ENCODE results near the gene BMP10. TPM values are rescaled to one million over a fixed set of nuclear protein-coding genes. Genes with fewer than 3 reads are reported as not detected.

BMP10 gene
- total and polyA plus RNA-seq, 2 donors (not counting 1 experiment from before 2014, with no cell fraction given), result not detected

DNA sequence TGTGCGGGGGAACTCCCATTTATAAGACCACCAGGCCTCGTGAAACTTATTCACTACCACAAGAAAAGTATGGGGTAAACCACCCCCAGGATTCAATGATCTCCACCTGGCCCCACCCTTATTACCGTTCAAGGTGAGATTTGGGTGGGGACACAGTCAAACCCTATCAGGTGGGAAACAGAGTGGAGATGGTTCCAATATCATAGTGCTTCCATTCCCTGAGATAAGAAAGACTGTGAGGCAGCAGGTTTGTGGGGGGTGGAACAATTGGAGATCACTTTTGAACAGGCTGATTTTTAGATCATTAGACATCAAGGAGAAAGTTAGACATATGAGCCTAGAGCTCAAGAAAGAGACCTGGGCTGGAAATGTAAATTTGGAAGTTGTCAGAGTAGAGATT lies 42.2 kb upstream of the BMP10 start:
- no peak overlapping the region for H3K9ac ChIP-seq (ENCODE audit: insufficient read depth, low read length)
- H2AFZ ChIP-seq (ENCODE audit: low read length), result no peak overlapping the region
- no peak overlapping the region for H3K4me3 ChIP-seq (replicated peaks in 1 of 4; ENCODE audit: control extremely low read depth in 1 of 4, insufficient read depth in 1 of 4, low read depth in 3 of 4, low read length in 4 of 4)
- H3K27ac ChIP-seq (ENCODE audit: insufficient read depth, low read length), result no peak overlapping the region
- no peaks in the 10 kb centered on the region for H3K9me3 ChIP-seq (ENCODE audit: control insufficient read depth, insufficient read depth, low read depth, low read length)
- peaks cover 5% of the 10 kb centered on the region for H3K4me1 ChIP-seq (ENCODE audit: control insufficient read depth, extremely low read depth, insufficient read depth, low read length)
- no peaks in the 10 kb centered on the region for H3K79me2 ChIP-seq (ENCODE audit: control insufficient read depth, insufficient read depth, low read length)
- H3K36me3 ChIP-seq (ENCODE audit: control insufficient read depth, insufficient read depth, low read length), result no peaks in the 10 kb centered on the region
- H4K20me1 ChIP-seq (ENCODE audit: control insufficient read depth, extremely low read depth, insufficient read depth, low read length), result no peaks in the 10 kb centered on the region
- TF ChIP-seq, protein P1, sequence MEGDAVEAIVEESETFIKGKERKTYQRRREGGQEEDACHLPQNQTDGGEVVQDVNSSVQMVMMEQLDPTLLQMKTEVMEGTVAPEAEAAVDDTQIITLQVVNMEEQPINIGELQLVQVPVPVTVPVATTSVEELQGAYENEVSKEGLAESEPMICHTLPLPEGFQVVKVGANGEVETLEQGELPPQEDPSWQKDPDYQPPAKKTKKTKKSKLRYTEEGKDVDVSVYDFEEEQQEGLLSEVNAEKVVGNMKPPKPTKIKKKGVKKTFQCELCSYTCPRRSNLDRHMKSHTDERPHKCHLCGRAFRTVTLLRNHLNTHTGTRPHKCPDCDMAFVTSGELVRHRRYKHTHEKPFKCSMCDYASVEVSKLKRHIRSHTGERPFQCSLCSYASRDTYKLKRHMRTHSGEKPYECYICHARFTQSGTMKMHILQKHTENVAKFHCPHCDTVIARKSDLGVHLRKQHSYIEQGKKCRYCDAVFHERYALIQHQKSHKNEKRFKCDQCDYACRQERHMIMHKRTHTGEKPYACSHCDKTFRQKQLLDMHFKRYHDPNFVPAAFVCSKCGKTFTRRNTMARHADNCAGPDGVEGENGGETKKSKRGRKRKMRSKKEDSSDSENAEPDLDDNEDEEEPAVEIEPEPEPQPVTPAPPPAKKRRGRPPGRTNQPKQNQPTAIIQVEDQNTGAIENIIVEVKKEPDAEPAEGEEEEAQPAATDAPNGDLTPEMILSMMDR (conservative IDR thresholded peaks at IDR 0.05 in 1 of 2, IDR thresholded peaks at IDR 0.05 in 1 of 2; ENCODE audit: low read depth in 1 of 2, low read length in 2 of 2), result no peak
- TF ChIP-seq EZH2 (IDR thresholded peaks at IDR 0.05; ENCODE audit: low read length, missing control alignments), result no peak
- DNase-seq (ENCODE audit: low read depth in 2 of 2), result no peak
- no peak overlapping the region for H3K4me2 ChIP-seq (ENCODE audit: extremely low read depth, insufficient read depth, low read length)
- H3K27me3 ChIP-seq (ENCODE audit: control insufficient read depth, insufficient read depth, low read length), result no peaks in the 10 kb centered on the region

- H3K9me3 ChIP-seq (ENCODE audit: control insufficient read depth, insufficient read depth, low read depth, low read length), result no peaks in the 10 kb centered on the region
- peaks cover 7% of the 10 kb centered on the region for H3K4me1 ChIP-seq (ENCODE audit: control insufficient read depth, extremely low read depth, insufficient read depth, low read length)
- TF ChIP-seq EZH2 (IDR thresholded peaks at IDR 0.05; ENCODE audit: low read length, missing control alignments), result no peak
- TF ChIP-seq, protein P1 (conservative IDR thresholded peaks at IDR 0.05 in 1 of 2, IDR thresholded peaks at IDR 0.05 in 1 of 2; ENCODE audit: low read depth in 1 of 2, low read length in 2 of 2), result no peak
- H3K4me3 ChIP-seq (replicated peaks in 1 of 4; ENCODE audit: control extremely low read depth in 1 of 4, insufficient read depth in 1 of 4, low read depth in 3 of 4, low read length in 4 of 4), result no peak overlapping the region
- H3K9ac ChIP-seq (ENCODE audit: insufficient read depth, low read length), result no peak overlapping the region
- H3K36me3 ChIP-seq (ENCODE audit: control insufficient read depth, insufficient read depth, low read length), result no peaks in the 10 kb centered on the region
- H3K27ac ChIP-seq (ENCODE audit: insufficient read depth, low read length), result no peak overlapping the region
- H4K20me1 ChIP-seq (ENCODE audit: control insufficient read depth, extremely low read depth, insufficient read depth, low read length), result no peaks in the 10 kb centered on the region
- no peak overlapping the region for H2AFZ ChIP-seq (ENCODE audit: low read length)
- no peaks in the 10 kb centered on the region for H3K79me2 ChIP-seq (ENCODE audit: control insufficient read depth, insufficient read depth, low read length)
- H3K27me3 ChIP-seq (ENCODE audit: control insufficient read depth, insufficient read depth, low read length), result no peaks in the 10 kb centered on the region
- no peak overlapping the region for H3K4me2 ChIP-seq (ENCODE audit: extremely low read depth, insufficient read depth, low read length)
- no peak for DNase-seq (ENCODE audit: low read depth in 2 of 2)
Observed at GRCh38 chr2:68912732-68913131, 41.5 kb upstream of the BMP10 start.

DNA sequence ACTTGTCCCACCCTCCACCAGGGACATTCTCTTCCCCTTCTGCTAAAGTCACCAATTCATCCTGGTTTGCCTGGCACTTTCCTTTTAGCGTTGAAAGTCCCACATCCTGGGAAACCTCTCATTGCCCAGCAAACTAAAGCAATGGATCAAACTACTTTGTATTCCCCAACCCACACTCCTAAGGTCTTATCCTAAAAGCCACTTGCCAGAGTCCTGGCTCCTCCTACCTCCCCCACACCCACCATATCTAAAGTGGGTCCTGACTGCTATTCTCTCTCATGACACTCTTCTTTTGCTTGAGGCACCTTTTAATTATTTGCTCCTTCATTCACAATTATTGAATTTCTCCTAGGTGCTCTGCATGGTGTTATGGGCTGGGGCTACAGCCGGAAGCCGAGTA lies 40.9 kb upstream of the BMP10 start:
- no peaks in the 10 kb centered on the region for H3K9me3 ChIP-seq (ENCODE audit: control insufficient read depth, insufficient read depth, low read depth, low read length)
- H3K4me3 ChIP-seq (replicated peaks in 1 of 4; ENCODE audit: control extremely low read depth in 1 of 4, insufficient read depth in 1 of 4, low read depth in 3 of 4, low read length in 4 of 4), result no peak overlapping the region
- no peak overlapping the region for H2AFZ ChIP-seq (ENCODE audit: low read length)
- no peaks in the 10 kb centered on the region for H4K20me1 ChIP-seq (ENCODE audit: control insufficient read depth, extremely low read depth, insufficient read depth, low read length)
- no peak for TF ChIP-seq EZH2 (IDR thresholded peaks at IDR 0.05; ENCODE audit: low read length, missing control alignments)
- TF ChIP-seq, protein P1 (conservative IDR thresholded peaks at IDR 0.05 in 1 of 2, IDR thresholded peaks at IDR 0.05 in 1 of 2; ENCODE audit: low read depth in 1 of 2, low read length in 2 of 2), result no peak
- no peaks in the 10 kb centered on the region for H3K36me3 ChIP-seq (ENCODE audit: control insufficient read depth, insufficient read depth, low read length)
- no peak for DNase-seq (ENCODE audit: low read depth in 2 of 2)
- no peaks in the 10 kb centered on the region for H3K79me2 ChIP-seq (ENCODE audit: control insufficient read depth, insufficient read depth, low read length)
- no peak overlapping the region for H3K4me2 ChIP-seq (ENCODE audit: extremely low read depth, insufficient read depth, low read length)
- H3K27ac ChIP-seq (ENCODE audit: insufficient read depth, low read length), result no peak overlapping the region
- H3K27me3 ChIP-seq (ENCODE audit: control insufficient read depth, insufficient read depth, low read length), result no peaks in the 10 kb centered on the region
- peaks cover 7% of the 10 kb centered on the region for H3K4me1 ChIP-seq (ENCODE audit: control insufficient read depth, extremely low read depth, insufficient read depth, low read length)
- H3K9ac ChIP-seq (ENCODE audit: insufficient read depth, low read length), result no peak overlapping the region
